ENCODE results near the gene ALK. TPM values are rescaled to one million over a fixed set of nuclear protein-coding genes. Genes with fewer than 3 reads are reported as not detected.
"Not testable (repeated sequence)": the region's sequence is repeated elsewhere in the genome, so short reads cannot be mapped to it uniquely, and the experiment has no call there.

ALK gene
- polyA plus RNA-seq, 12 donors, result 0.03 to 1.6 (median 0.12) TPM; not detected in 1

DNA sequence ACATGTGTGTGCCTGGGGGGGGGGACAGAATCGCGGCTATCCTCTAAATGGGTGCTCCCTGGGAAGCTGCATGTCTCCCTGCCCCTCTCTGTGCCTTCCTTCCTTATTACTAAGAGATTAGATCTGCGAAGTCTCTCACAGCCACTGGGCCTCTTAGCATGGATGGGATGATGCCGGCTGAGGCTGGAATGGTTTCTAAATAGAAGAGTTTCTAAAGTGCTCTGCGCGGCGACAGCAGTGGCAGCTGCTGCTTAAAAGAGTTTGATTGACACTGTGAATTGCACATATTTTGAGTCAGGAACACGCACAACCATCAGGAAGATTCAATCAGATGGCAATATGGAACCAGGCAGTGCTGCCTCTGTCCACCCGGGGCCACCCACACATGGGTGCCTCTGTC lies 642.4 kb downstream of the ALK start:
- no peak for DNase-seq

DNA sequence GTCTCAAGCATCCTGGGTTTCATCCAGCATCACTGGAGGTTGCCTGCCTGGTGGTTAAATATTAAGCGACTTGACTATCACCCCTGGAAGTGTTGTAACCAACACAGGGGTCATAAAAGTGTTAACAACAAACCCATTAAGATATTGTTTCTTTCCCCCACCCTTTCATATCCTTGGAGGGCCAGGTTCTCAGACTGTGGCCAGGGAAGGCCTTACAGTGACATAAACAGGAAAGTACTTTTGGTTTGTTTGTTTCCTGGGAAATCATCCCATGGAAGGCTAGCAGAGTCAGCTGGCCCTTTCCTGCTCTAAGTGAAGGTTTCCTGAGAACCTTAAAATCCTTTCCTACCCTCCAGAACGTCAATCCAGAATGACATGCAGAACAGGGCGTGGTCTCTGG lies 645.2 kb downstream of the ALK start:
- no peak for DNase-seq

DNA sequence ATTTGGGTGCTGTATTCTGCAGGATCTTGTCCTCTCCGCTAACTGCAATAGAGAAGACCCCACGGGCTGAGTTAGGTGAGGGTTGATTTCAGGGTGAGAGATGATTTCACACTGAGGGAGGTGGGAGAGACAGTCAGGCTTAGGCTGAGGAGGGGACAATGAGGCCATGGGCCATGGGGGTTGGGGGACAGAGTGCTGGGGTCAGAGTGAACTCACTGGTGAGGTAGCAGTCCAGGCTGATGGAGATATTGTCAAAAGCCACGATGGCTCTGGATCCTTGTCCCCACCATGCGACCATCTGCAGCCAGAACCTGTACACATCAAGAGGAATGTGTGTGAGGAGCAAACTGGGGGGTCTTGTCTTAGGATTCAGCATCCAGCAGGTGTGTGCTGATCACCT lies 646.2 kb downstream of the ALK start:
- no peak for DNase-seq

DNA sequence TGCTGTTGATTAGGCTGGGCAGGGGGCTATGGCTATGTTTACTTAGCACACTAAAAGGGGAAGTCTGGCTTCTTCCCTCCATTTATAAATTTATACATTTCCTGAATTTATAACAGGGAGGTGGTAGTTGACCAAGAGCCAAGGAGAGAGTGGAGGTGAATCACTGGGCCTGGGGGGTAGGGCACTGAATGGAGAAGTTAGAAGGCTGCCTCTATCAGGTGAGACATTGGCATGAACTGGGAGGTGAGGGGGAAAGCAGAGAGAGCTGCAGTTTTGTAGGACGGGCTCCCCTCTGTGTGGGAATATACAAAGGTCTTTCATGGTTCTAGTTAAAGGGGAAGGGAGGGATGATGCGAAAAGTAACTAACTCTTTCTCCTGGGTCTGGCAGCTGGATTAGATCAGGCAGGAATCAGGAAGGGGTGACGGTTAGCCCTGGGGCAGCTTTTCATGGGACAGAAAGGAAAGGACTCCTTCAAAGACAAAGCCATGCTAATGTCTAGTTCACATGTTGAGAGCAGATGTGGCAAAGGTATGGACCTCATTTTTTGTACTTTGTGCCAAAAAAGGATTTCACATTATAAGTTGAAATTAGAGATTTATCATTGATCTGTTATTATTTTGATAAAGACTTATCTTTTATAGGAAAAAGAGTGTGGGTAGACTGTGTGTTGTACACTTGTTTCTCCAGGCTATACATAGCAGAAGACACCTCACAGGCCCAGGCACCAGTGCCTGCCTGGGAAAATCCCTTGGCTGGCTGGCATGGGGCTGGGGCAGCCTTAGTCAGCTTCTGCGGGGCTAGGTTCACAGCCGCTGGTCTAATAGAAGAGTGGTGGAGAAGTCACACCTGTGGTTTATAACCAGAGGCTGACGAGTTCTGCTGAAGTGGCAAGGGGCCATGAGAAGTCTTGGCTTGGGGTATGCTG lies 647.4 kb downstream of the ALK start:
- DNase-seq, result no peak

DNA sequence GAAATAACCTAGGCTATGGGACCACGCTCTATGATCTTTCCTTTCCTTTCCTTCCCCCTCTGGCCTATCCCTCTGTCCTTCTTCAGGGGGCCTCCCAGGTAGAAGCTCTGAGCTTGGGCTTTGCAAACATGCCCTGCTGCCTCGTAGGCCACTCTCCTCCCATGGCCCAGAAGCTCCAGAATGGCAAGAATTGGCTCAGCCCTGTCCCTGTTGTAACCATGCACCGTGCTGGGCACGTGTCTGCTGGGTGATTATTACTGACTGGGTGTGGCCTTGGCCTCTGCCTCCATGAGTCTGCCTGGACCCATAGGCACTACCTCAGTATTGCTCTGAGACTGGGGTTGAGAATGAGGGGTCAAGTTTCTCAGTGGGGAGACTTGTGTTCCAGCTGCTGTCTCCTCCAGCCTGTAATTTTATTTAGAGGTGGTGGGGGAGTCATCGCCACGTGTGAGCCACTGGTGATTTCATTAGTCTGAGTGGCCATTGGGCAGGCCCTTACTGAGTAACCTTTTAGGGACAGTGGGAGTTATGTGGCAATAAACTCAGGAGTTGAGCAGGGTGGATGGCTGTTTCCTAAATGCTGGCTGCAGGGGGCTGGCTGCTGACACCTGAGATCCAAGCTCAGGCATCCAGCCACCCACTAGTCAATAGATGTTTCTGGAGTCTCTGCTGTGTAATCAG lies 648.2 kb downstream of the ALK start:
- DNase-seq, result no peak

DNA sequence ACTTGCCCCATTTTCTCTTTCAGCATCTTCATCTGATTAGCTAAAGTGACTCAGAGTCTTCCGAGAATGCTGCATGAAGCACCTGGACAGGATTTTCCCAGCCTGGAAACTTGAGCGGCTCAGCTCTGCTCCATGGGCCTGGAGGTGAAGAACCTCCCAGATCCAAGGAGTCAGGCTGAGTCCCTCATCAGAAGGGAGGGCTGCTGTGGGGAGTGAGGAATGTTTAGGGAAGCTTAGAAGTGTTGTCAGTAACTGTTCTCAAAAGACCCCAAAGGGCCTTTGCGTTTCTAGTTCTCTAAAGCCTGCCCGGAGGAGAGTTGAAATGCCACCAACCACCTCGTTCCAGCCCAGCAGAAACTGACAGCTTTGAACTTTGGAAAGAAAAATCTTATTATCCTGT lies 649.1 kb downstream of the ALK start:
- DNase-seq, result no peak

DNA sequence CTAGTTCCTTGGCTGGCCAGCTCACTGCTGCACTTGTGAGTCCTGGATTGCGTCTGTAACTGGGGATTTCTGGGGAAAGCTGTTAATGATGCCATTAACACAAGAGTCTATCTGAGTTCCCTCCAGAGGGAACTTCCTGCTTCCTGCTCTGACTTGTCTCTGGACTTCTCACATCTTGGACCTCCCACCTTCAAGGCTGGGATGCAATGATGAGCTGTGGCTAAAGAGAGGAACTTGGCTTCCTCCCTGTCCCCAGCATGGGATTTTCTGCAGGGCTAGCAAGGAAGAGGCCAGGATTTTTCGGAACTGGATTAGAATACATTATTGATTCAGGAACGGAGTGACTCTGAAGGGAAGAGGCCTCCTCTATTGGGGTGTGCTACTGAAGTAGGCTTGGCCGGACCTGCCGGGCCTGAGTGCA lies 650.7 kb downstream of the ALK start:
- peak; percentile 22 for DNase-seq

DNA sequence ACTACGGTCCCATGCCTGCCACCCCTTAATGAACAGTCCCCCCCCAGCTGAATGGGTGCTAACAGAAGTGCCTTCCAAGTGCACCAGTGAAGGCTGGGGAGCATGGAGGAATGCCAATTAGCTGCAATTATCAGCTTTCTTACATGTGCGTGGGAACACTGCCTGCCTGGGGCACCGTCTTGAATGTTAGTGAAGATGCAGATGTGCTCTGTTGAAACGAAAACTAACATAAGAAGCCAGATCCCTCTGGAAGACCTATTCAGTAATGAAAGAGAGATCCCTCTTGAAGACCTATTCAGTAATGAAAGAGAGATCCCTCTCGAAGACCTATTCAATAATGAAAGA lies 651.6 kb downstream of the ALK start:
- DNase-seq, result no peak

DNA sequence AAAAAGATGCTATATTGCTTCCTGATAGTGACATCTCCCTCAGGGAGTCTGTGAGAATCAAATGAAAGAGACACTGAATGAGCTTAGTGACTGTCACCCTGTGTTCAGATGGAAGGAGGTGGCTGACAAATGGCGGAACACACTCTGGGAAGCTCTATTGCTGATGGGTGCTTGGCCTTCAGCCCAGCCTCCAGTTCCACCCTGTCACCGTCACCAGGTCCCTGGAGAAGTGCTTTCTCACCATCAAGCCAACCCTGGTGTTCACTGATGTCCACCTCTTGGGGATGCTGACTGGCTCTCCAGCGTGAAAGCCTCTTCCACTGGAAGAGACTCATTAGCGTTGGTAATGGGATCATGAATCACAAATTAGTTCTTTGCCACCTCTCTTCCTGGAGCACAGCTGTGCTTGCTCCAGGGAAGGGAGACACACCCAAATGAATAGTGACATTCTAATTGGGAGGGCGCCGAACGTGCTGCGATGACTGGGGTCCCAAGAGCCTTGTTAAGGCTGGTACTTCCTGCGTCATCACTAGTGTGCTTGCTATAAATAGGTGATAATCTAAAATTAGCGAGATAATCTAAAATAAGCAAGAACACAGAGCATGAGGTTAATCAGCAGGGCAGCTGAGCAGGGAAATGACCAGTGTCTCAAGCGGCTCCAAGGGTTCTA lies 652.2 kb downstream of the ALK start:
- no peak for DNase-seq

DNA sequence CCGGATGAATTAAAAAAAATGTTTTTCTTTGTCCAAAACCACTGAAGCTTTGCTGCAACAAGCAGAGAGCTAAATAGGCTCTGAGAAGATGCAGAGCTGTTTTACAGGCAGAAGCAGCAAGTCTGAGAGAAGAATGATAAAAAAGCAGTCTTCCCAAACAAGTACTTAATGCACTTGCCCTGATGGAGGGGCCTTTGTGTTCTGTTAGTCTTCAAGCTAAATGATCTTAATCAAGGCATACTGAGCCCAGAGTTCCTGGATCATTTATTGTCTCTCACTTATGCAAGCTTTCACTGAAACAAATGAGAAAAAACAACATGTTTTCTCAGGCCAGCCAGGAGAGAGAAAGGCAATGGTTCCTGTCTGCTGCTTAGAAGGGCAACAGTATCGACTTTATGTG lies 653.7 kb downstream of the ALK start:
- DNase-seq, result no peak

DNA sequence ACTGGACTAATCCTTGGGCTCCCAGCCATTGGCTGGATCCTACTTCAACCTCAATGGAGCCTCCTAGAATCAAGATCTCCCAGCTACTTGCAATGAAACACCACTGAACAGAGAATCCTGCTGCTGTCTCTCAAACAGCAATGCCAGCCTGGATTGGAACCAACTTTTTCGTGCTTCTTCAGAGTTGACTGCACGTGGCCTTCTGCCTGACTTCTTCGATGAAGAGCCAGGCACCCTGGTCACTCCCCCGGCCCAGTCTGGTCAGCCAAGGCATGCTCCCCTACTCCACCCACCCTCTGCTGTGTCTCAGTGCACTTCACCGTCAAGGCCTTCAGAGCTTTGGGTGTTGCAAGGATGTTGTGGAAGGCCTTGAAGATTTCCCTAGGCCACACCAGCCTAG lies 657.5 kb downstream of the ALK start:
- DNase-seq, result no peak

DNA sequence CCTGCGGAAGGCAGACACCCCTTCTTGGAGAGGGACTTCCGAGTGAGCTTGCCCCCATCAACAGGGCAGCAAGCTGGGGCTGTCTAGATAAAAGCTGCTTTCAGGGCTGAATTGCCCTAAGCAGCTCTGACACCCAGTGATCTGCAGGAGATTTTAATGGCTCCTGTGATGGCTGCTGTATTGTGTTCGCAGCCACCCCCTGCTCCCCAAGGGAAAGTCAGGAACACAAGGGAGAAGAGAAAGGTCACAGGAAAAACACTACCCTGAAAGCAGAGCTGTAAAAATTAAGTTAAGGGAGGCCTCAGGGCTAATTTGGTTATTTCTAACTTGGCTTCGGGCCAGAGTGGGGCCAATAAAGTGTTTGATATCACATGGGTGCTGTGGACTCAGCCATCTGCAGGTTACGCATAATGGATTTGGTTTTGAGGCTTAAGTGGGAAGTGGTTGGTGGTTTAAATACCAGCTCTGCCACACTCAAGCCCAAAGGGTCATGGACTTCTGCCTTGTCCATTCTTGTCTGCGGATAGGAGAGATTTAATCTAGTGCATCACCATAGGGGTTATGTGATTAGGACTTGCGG lies 658.6 kb downstream of the ALK start:
- no peak for DNase-seq

DNA sequence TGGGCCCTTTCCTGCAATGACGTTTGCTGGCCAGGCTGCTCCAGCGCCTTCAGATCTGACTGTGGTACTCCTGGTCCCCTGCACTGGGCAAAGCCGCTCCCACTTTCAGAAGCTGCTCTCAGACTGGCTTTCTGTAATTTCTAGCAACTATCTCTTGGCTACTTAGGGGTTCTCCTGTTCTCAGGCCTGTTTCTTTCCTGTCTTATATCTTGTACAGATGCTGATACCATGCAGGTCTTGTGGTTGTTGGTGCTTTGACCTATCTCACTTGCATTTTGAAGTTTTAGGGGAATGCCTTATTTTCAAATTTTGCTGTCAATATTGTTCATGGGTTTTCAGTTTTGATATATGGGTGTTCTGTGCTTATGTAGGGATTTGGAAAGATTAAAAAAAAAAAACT lies 660.4 kb downstream of the ALK start:
- DNase-seq, result no peak

DNA sequence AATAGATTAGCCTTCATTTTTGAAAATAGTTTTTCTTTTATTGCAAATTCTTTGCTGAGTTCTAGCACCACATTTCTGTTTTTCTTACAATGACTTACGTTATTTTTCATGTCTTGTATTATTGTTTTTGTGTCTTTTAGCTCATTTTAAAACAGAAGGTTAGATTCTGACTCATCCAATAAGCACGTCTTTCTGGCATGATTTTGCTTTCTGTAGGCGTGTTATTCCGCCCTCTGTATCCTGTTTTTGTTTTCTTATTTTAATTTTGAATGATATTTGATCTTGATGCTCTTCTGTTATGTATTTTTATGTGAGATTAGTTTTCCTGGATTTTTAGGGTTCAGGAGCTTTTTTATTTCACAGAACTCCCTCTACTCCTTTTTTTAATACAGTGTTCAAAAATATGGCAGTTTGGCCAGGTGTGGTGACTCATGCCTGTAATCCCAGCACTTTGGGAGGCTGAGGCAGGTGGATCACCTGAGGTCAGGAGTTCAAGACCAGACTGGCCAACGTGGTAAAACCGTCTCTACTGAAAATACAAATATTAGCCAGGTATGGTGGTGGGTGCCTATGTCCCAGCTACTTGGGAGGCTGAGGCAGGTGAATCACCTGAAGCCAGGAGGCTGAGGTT lies 661.1 kb downstream of the ALK start:
- no peak for DNase-seq

DNA sequence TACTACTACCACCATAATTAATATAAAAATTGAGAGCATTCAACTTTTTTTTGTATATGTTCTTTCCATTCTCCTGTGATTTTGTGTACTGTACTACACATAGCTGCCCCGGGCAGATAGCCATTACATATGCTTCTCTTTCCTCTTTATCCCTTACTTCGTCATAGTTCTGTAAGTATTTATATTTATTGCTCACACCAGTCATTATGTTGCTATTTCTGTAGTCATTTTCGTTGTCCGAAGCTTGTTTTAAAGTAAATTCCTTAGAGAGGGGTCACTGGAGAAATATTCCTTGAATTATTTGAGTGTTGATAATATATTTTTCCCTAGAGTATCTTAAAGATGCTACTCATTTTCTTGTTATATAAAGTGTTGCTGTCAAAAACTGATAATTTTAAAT lies 662.2 kb downstream of the ALK start:
- no peak for DNase-seq

DNA sequence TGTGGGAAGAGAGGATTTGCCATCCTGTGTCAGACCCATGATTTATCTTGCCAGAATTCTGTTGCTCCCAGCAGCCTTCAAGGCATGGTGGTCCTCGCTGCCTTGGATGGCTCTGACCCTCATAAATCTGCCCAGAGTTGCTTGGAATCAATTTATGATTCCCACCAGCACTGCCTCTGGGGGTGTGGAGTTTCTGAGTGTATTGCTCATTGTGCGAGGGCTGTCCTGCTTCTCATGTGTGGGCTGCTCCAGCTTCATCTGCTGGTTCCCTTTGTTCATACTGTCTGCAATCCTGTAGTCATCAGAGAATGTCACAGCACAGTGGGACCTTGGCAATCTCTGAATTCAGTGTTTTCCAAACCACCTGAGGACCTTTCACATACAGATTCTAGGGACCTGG lies 666.4 kb downstream of the ALK start:
- no peak for DNase-seq

DNA sequence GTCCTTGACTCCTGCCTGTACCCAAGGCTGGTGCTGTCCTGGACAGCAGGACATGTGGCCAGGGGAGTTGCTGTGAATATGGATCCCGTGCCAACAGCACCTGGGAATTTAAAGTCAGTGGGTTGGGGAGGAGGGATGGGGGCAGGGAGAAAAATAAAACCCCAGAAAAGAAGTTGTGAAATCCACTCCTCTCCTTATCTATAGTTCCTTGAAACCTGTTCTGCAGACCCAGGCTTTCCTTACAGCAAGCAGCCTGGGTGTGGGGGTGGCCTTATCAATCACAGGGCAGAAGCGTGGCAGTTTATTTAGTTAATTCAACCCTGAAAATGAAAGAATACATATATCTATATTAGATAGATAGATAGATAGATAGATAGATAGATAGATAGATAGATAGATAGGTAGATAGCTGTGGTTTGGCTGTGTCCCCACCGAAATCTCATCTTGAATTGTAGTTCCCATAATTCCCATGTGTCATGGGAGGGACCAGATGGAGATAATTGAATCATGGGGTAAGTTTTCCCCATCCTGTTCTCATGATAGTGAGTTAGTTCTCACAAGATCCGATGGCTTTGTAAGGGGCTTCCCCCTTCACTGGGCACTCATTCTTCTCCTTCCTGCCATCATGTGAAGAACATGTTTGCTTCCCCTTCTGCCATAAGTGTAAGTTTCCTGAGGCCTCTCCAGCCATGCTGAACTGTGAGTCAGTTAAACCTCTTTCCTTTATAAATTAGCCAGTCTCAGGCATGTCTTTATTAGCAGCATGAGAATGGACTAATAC lies 667.7 kb downstream of the ALK start:
- DNase-seq, result not testable (repeated sequence)

DNA sequence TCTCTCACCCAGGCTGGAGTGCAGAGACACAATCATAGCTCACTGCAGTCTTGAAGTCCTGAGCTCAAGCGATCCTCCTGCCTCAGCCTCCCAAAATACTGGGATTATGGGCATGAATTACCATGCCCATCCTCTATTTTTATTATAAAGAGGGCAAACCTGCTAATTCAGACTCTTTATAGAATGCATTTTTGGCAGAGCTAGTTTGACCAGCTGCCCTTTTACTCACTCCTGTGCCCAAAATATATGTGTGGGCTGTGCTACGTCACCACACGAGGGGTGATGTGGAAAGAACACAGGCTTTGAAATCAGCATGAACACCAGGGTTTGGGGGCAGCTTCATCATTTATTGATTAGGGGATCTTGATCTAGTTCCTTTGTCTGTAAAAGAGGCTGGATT lies 668.4 kb downstream of the ALK start:
- DNase-seq, result no peak

DNA sequence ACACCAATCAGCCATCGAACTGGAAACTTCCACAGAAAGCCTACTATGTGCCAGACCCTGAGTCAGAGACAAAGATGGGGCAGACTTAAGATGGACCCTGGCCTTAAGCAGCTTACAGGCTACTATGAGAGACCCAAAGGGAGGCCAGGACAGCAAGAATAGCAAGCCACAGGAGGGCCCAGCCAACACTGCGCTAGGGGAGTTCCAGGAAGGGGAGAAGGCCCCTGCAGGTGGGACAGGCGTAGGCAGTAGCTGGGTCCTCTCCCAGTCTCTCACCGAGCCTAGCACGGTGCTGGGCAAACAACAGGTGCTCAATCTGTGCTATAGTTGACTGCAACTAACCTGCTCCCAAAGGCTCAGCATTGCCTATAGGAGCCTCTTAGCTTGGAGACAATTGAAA lies 670.0 kb downstream of the ALK start:
- DNase-seq, result no peak

DNA sequence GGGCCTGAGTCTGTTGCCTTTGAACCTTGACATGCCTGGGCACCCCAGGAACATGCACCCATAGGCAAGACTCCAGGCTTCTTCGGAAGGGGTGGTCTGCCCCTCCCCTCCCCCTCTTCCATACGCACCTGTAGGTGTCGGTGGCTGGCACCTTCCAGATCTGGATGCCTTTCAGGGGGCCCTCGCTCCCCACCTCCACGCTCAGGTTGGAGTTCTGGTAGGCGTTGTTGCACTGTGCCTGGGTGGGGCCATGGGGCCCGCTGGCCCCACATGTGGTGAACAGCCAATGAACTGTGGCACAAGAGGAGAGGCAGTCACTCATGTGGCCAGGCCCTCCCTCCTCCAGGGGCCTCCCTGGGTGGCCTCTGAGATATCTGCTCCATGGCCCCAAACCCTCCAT lies 670.4 kb downstream of the ALK start:
- no peak for DNase-seq

DNA sequence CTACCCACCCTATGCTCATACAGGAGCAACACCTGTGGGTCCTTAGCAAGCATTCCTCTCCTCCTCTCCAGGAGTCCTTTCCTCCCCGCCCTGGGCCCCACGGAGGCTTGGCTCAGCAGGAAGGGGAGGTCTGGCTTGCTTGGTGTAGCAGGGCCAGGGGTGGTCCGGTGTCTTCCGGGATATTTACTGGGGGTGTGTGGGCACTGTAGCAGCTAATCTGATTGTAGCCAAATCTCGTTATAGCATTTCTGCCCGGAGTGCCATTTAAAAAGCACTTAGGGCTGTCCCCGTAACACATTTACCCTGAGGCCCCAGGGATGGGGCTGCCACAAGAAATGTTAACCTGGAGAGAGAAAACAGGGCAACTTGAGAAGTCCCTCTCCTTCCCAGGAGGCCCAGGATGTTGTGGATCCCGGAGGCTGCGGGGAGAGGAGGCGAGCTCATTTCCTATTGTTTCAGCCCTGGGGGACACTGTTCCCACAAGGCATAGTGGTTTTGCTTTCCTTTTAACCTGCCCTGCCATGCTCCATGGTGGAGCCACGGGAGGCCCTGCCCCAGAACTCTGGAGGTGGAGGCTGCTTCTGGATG lies 671.6 kb downstream of the ALK start:
- no peak for DNase-seq
